ENCODE measurements around the gene GPR176.
"Not testable (repeated sequence)": the region's sequence is repeated elsewhere in the genome, so short reads cannot be mapped to it uniquely, and the experiment has no call there.

The GPR176 gene

GRCh38 chr15:39823634-39824033, 96.4 kb downstream of the GPR176 start:
- no peaks in the 10 kb centered on the region for H3K36me3 ChIP-seq (ENCODE audit: control insufficient read depth, insufficient read depth, low read length)
- no peaks in the 10 kb centered on the region for H3K9me3 ChIP-seq (ENCODE audit: control insufficient read depth, insufficient read depth, low read length)
- no peak overlapping the region for H3K9ac ChIP-seq (ENCODE audit: low read depth, low read length)
- no peaks in the 10 kb centered on the region for H3K27me3 ChIP-seq (ENCODE audit: control insufficient read depth, insufficient read depth, low read length)
- H3K4me1 ChIP-seq (ENCODE audit: control insufficient read depth, insufficient read depth, low read length): peaks cover 9% of the 10 kb centered on the region
- no peak overlapping the region for H3K4me3 ChIP-seq (ENCODE audit: low read depth, low read length)

GRCh38 chr15:39820050-39820602, 99.9 kb downstream of the GPR176 start:
- H3K9ac ChIP-seq (ENCODE audit: low read depth, low read length): no peak overlapping the region
- H3K27me3 ChIP-seq (ENCODE audit: control insufficient read depth, insufficient read depth, low read length): no peaks in the 10 kb centered on the region
- H3K36me3 ChIP-seq (ENCODE audit: control insufficient read depth, insufficient read depth, low read length): no peaks in the 10 kb centered on the region
- peaks cover 13% of the 10 kb centered on the region for H3K4me1 ChIP-seq (ENCODE audit: control insufficient read depth, insufficient read depth, low read length)
- H3K4me3 ChIP-seq (ENCODE audit: low read depth, low read length): no peak overlapping the region
- H3K9me3 ChIP-seq (ENCODE audit: control insufficient read depth, insufficient read depth, low read length): no peaks in the 10 kb centered on the region

GRCh38 chr15:39819533-39819932, 100.5 kb downstream of the GPR176 start:
- no peaks in the 10 kb centered on the region for H3K27me3 ChIP-seq (ENCODE audit: control insufficient read depth, insufficient read depth, low read length)
- H3K4me1 ChIP-seq (ENCODE audit: control insufficient read depth, insufficient read depth, low read length): peaks cover 13% of the 10 kb centered on the region
- H3K9ac ChIP-seq (ENCODE audit: low read depth, low read length): no peak overlapping the region
- no peaks in the 10 kb centered on the region for H3K36me3 ChIP-seq (ENCODE audit: control insufficient read depth, insufficient read depth, low read length)
- no peaks in the 10 kb centered on the region for H3K9me3 ChIP-seq (ENCODE audit: control insufficient read depth, insufficient read depth, low read length)
- H3K4me3 ChIP-seq (ENCODE audit: low read depth, low read length): no peak overlapping the region

- Histone ChIP-seq H3K27me3 (ENCODE audit: control insufficient read depth, insufficient read depth, low read length) (no peaks in the 10 kb centered on the region), H3K4me3 (ENCODE audit: low read depth, low read length) (no peak overlapping the region), H3K36me3 (ENCODE audit: control insufficient read depth, insufficient read depth, low read length) (no peaks in the 10 kb centered on the region), H3K4me1 (ENCODE audit: control insufficient read depth, insufficient read depth, low read length) (peaks cover 13% of the 10 kb centered on the region), H3K9me3 (ENCODE audit: control insufficient read depth, insufficient read depth, low read length) (no peaks in the 10 kb centered on the region), H3K9ac (ENCODE audit: low read depth, low read length) (no peak overlapping the region)
Measured at GRCh38 chr15:39817892-39818291, 102.2 kb downstream of the GPR176 start.

- peaks cover 14% of the 10 kb centered on the region for H3K4me1 ChIP-seq (ENCODE audit: control insufficient read depth, insufficient read depth, low read length)
- no peaks in the 10 kb centered on the region for H3K36me3 ChIP-seq (ENCODE audit: control insufficient read depth, insufficient read depth, low read length)
- H3K9ac ChIP-seq (ENCODE audit: low read depth, low read length): no peak overlapping the region
- H3K9me3 ChIP-seq (ENCODE audit: control insufficient read depth, insufficient read depth, low read length): no peaks in the 10 kb centered on the region
- no peak overlapping the region for H3K4me3 ChIP-seq (ENCODE audit: low read depth, low read length)
- no peaks in the 10 kb centered on the region for H3K27me3 ChIP-seq (ENCODE audit: control insufficient read depth, insufficient read depth, low read length)
Measured at GRCh38 chr15:39814489-39814888, 105.6 kb downstream of the GPR176 start.

- not testable (repeated sequence) for H3K36me3 ChIP-seq (ENCODE audit: control insufficient read depth, insufficient read depth, low read length); H3K9ac ChIP-seq (ENCODE audit: low read depth, low read length); H3K9me3 ChIP-seq (ENCODE audit: control insufficient read depth, insufficient read depth, low read length); H3K4me3 ChIP-seq (ENCODE audit: low read depth, low read length); H3K27me3 ChIP-seq (ENCODE audit: control insufficient read depth, insufficient read depth, low read length)
- peaks cover 20% of the 10 kb centered on the region for H3K4me1 ChIP-seq (ENCODE audit: control insufficient read depth, insufficient read depth, low read length)
Measured at GRCh38 chr15:39812651-39813050, 107.4 kb downstream of the GPR176 start.

- H3K27me3 ChIP-seq (ENCODE audit: control insufficient read depth, insufficient read depth, low read length): no peaks in the 10 kb centered on the region
- no peak overlapping the region for H3K9ac ChIP-seq (ENCODE audit: low read depth, low read length)
- H3K36me3 ChIP-seq (ENCODE audit: control insufficient read depth, insufficient read depth, low read length): peaks cover 4% of the 10 kb centered on the region
- H3K9me3 ChIP-seq (ENCODE audit: control insufficient read depth, insufficient read depth, low read length): no peaks in the 10 kb centered on the region
- H3K4me1 ChIP-seq (ENCODE audit: control insufficient read depth, insufficient read depth, low read length): peaks cover 20% of the 10 kb centered on the region
- H3K4me3 ChIP-seq (ENCODE audit: low read depth, low read length): no peak overlapping the region
Measured at GRCh38 chr15:39808909-39809308, 111.2 kb downstream of the GPR176 start.

GRCh38 chr15:39807791-39808190, 112.3 kb downstream of the GPR176 start:
- no peak overlapping the region for H3K9ac ChIP-seq (ENCODE audit: low read depth, low read length)
- H3K36me3 ChIP-seq (ENCODE audit: control insufficient read depth, insufficient read depth, low read length): peaks cover 4% of the 10 kb centered on the region
- H3K27me3 ChIP-seq (ENCODE audit: control insufficient read depth, insufficient read depth, low read length): no peaks in the 10 kb centered on the region
- peaks cover 20% of the 10 kb centered on the region for H3K4me1 ChIP-seq (ENCODE audit: control insufficient read depth, insufficient read depth, low read length)
- no peak overlapping the region for H3K4me3 ChIP-seq (ENCODE audit: low read depth, low read length)
- H3K9me3 ChIP-seq (ENCODE audit: control insufficient read depth, insufficient read depth, low read length): no peaks in the 10 kb centered on the region

- peaks cover 25% of the 10 kb centered on the region for H3K36me3 ChIP-seq (ENCODE audit: control insufficient read depth, insufficient read depth, low read length)
- H3K4me1 ChIP-seq (ENCODE audit: control insufficient read depth, insufficient read depth, low read length): peaks cover 13% of the 10 kb centered on the region
- no peak overlapping the region for H3K9ac ChIP-seq (ENCODE audit: low read depth, low read length)
- no peaks in the 10 kb centered on the region for H3K27me3 ChIP-seq (ENCODE audit: control insufficient read depth, insufficient read depth, low read length)
- H3K4me3 ChIP-seq (ENCODE audit: low read depth, low read length): no peak overlapping the region
- H3K9me3 ChIP-seq (ENCODE audit: control insufficient read depth, insufficient read depth, low read length): no peaks in the 10 kb centered on the region
Measured at GRCh38 chr15:39804026-39804425, 116.0 kb downstream of the GPR176 start.

- H3K4me3 ChIP-seq (ENCODE audit: low read depth, low read length): no peak overlapping the region
- peaks cover 6% of the 10 kb centered on the region for H3K4me1 ChIP-seq (ENCODE audit: control insufficient read depth, insufficient read depth, low read length)
- no peaks in the 10 kb centered on the region for H3K9me3 ChIP-seq (ENCODE audit: control insufficient read depth, insufficient read depth, low read length)
- H3K9ac ChIP-seq (ENCODE audit: low read depth, low read length): no peak overlapping the region
- H3K27me3 ChIP-seq (ENCODE audit: control insufficient read depth, insufficient read depth, low read length): no peaks in the 10 kb centered on the region
- H3K36me3 ChIP-seq (ENCODE audit: control insufficient read depth, insufficient read depth, low read length): peaks cover 25% of the 10 kb centered on the region
Measured at GRCh38 chr15:39803016-39803415, 117.0 kb downstream of the GPR176 start.

- H3K36me3 ChIP-seq (ENCODE audit: control insufficient read depth, insufficient read depth, low read length): peaks cover 25% of the 10 kb centered on the region
- H3K9me3 ChIP-seq (ENCODE audit: control insufficient read depth, insufficient read depth, low read length): no peaks in the 10 kb centered on the region
- H3K4me3 ChIP-seq (ENCODE audit: low read depth, low read length): no peak overlapping the region
- H3K9ac ChIP-seq (ENCODE audit: low read depth, low read length): no peak overlapping the region
- peaks cover 7% of the 10 kb centered on the region for H3K4me1 ChIP-seq (ENCODE audit: control insufficient read depth, insufficient read depth, low read length)
- no peaks in the 10 kb centered on the region for H3K27me3 ChIP-seq (ENCODE audit: control insufficient read depth, insufficient read depth, low read length)
Measured at GRCh38 chr15:39801641-39802309, 118.3 kb downstream of the GPR176 start.

- Histone ChIP-seq H3K9me3 (ENCODE audit: control insufficient read depth, insufficient read depth, low read length) (no peaks in the 10 kb centered on the region), H3K36me3 (ENCODE audit: control insufficient read depth, insufficient read depth, low read length) (peaks cover 25% of the 10 kb centered on the region)
Measured at GRCh38 chr15:39799552-39800011, 120.5 kb downstream of the GPR176 start.

More at GRCh38 chr15:39799552-39800011, 120.5 kb downstream of the GPR176 start:
- H3K27me3 ChIP-seq (ENCODE audit: control insufficient read depth, insufficient read depth, low read length): no peaks in the 10 kb centered on the region
- H3K4me3 ChIP-seq (ENCODE audit: low read depth, low read length): no peak overlapping the region
- no peak overlapping the region for H3K9ac ChIP-seq (ENCODE audit: low read depth, low read length)
- peaks cover 7% of the 10 kb centered on the region for H3K4me1 ChIP-seq (ENCODE audit: control insufficient read depth, insufficient read depth, low read length)

Data from iPS-15b (cell line).